DMS 273 (cell line): ENCODE measurements around the gene HDAC8.
"Not testable (repeated sequence)": the region's sequence is repeated elsewhere in the genome, so short reads cannot be mapped to it uniquely, and the experiment has no call there.

Experiments used
- DNase-seq: peaks from one replicate; lab custom pipeline; 2025; ENCODE audit not compliant: unreplicated experiment; lab: John Stamatoyannopoulos, UW

HDAC8 gene

GRCh38 chrX:72572248-72573157, at the start of gene HDAC8:
TSS of gene HDAC8 (minus strand) at chrX:72572843. CDS start at chrX:72572761, 82 bp downstream.
- peak; percentile 86 for DNase-seq

- DNase-seq: no peak
These were observed 49.2 kb upstream of the HDAC8 start for GRCh38 chrX:72621625-72622485.

GRCh38 chrX:72621163-72621562, 48.5 kb upstream of the HDAC8 start:
- DNase-seq: no peak

- peak; percentile 4 for DNase-seq
These were observed 48.0 kb upstream of the HDAC8 start for GRCh38 chrX:72620550-72621145.

GRCh38 chrX:72609313-72609712, 36.7 kb upstream of the HDAC8 start:
- peak; percentile 2 for DNase-seq

- no peak for DNase-seq
These were observed 32.1 kb upstream of the HDAC8 start for GRCh38 chrX:72604705-72605104.

GRCh38 chrX:72604112-72604511, 31.5 kb upstream of the HDAC8 start:
- DNase-seq: no peak

- DNase-seq: not testable (repeated sequence)
These were observed 18.4 kb upstream of the HDAC8 start for GRCh38 chrX:72591038-72591437.

- no peak for DNase-seq
These were observed 11.5 kb upstream of the HDAC8 start for GRCh38 chrX:72584163-72584562.

GRCh38 chrX:72576141-72576894, 3.7 kb upstream of the HDAC8 start:
- no peak for DNase-seq

- no peak for DNase-seq
These were observed 492 bp upstream of the HDAC8 start for GRCh38 chrX:72573158-72573511.

- no peak for DNase-seq
These were observed 2.9 kb downstream of the HDAC8 start for GRCh38 chrX:72569786-72570185.

- no peak for DNase-seq
These were observed 4.1 kb downstream of the HDAC8 start for GRCh38 chrX:72568406-72569092.

- DNase-seq: no peak
These were observed 6.2 kb downstream of the HDAC8 start for GRCh38 chrX:72566448-72566847.

- DNase-seq: not testable (repeated sequence)
These were observed 13.0 kb downstream of the HDAC8 start for GRCh38 chrX:72559655-72560054.

GRCh38 chrX:72554448-72555140, 18.0 kb downstream of the HDAC8 start:
- peak; percentile 19 for DNase-seq

- not testable (repeated sequence) for DNase-seq
These were observed 20.2 kb downstream of the HDAC8 start for GRCh38 chrX:72552443-72552842.

- peak; percentile 14 for DNase-seq
These were observed 26.7 kb downstream of the HDAC8 start for GRCh38 chrX:72545990-72546389.

- peak; percentile 60 for DNase-seq
These were observed 32.3 kb downstream of the HDAC8 start for GRCh38 chrX:72540318-72540717.

GRCh38 chrX:72539822-72540221, 32.8 kb downstream of the HDAC8 start:
- peak; percentile 7 for DNase-seq
